Osteoblast (primary cell): ENCODE measurements around the gene VPS13D. TPM values are rescaled to one million over a fixed set of nuclear protein-coding genes. Genes with fewer than 3 reads are reported as not detected.

ENCODE experiments used
- DNase-seq: peaks from one replicate; pipeline ENCODE4 v3.0.0; 2011; ENCODE audit warnings: low spot score, mixed read lengths; ENCODE audit not compliant: insufficient read length; ENCODE audit errors: missing footprints
- H2AFZ ChIP-seq: 2 replicates; pipeline ENCODE4 v1.6.0; 2011; ENCODE audit warnings: mild to moderate bottlenecking, low read length
- H3K27ac ChIP-seq: 2 replicates; pipeline ENCODE4 v1.5.1; 2011; ENCODE audit warnings: mild to moderate bottlenecking, low read depth, low read length, moderate library complexity
- H3K27me3 ChIP-seq: 2 replicates; pipeline ENCODE4 v1.6.0; 2012; ENCODE audit warnings: mild to moderate bottlenecking, control low read depth, inconsistent platforms, low read length, moderate library complexity; ENCODE audit not compliant: insufficient read depth
- H3K36me3 ChIP-seq: 2 replicates; pipeline ENCODE4 v1.5.1; 2011; ENCODE audit warnings: mild to moderate bottlenecking, low read length, control low read depth, moderate library complexity; ENCODE audit not compliant: insufficient read depth
- H3K4me1 ChIP-seq: 2 replicates; pipeline ENCODE4 v1.5.1; 2011; ENCODE audit warnings: mild to moderate bottlenecking, low read length, control low read depth, moderate library complexity; ENCODE audit not compliant: insufficient read depth
- H3K4me2 ChIP-seq: 2 replicates; pipeline ENCODE4 v1.6.0; 2011; ENCODE audit warnings: mild to moderate bottlenecking, low read length; ENCODE audit not compliant: insufficient read depth
- H3K4me3 ChIP-seq: fragments of 200-600 bp; sonication (generic); 3 replicates; pipeline ENCODE4 v1.5.1; 2012; ENCODE audit warnings: mild to moderate bottlenecking, low read length, inconsistent platforms; ENCODE audit not compliant: insufficient read depth
- H3K79me2 ChIP-seq: 2 replicates; pipeline ENCODE4 v1.6.0; 2012; ENCODE audit warnings: mild to moderate bottlenecking, low read length, control low read depth, inconsistent platforms; ENCODE audit not compliant: insufficient read depth
- H3K9me3 ChIP-seq: 2 replicates; pipeline ENCODE4 v1.5.1; 2011; ENCODE audit warnings: low read depth, low read length, control low read depth
- H4K20me1 ChIP-seq: 2 replicates; pipeline ENCODE4 v1.6.0; 2012; ENCODE audit warnings: mild to moderate bottlenecking, low read length, control low read depth; ENCODE audit not compliant: insufficient read depth
- CTCF ChIP-seq: IDR thresholded peaks from 2 replicates; pipeline ENCODE4 v1.5.1; 2011; ENCODE audit warnings: mild to moderate bottlenecking, low read depth, low read length, moderate library complexity; ENCODE audit errors: extremely low read depth
- total RNA-seq: library from RNA; depleted of rRNA; stranded (reverse); fragments of >200 nt; gene quantifications from 2 replicates; pipeline ENCODE4 v1.2.3, GENCODE V29; 2012

VPS13D gene
- total RNA-seq, 1 donor = 48.5 TPM

GRCh38 chr1:12430525-12430924 lies 200.7 kb downstream of the VPS13D start:
- Histone ChIP-seq H3K9me3 (no peaks in the 10 kb centered on the region), H3K27me3 (no peaks in the 10 kb centered on the region), H3K79me2 (no peaks in the 10 kb centered on the region), H3K4me3 (no peak overlapping the region), H3K4me2 (no peak overlapping the region), H3K4me1 (peaks cover 35% of the 10 kb centered on the region), H3K36me3 (no peaks in the 10 kb centered on the region), H2AFZ (no peak overlapping the region), H3K27ac (no peak overlapping the region), H4K20me1 (no peaks in the 10 kb centered on the region)
- DNase-seq = no peak
- TF ChIP-seq CTCF = no peak

GRCh38 chr1:12432897-12433296 lies 203.1 kb downstream of the VPS13D start:
- no peak for TF ChIP-seq CTCF
- H3K4me3 ChIP-seq = no peak overlapping the region
- H3K27me3 ChIP-seq = no peaks in the 10 kb centered on the region
- no peak overlapping the region for H2AFZ ChIP-seq
- H3K79me2 ChIP-seq = no peaks in the 10 kb centered on the region
- H3K4me1 ChIP-seq = peaks cover 47% of the 10 kb centered on the region
- peaks cover under 1% of the 10 kb centered on the region for H3K36me3 ChIP-seq
- peak overlapping the region; percentile 65 for H3K27ac ChIP-seq
- H3K4me2 ChIP-seq = peak overlapping the region; percentile 2
- no peak for DNase-seq
- no peaks in the 10 kb centered on the region for H4K20me1 ChIP-seq
- no peaks in the 10 kb centered on the region for H3K9me3 ChIP-seq

GRCh38 chr1:12433323-12434053 lies 203.7 kb downstream of the VPS13D start:
- DNase-seq = no peak
- no peaks in the 10 kb centered on the region for H3K9me3 ChIP-seq

GRCh38 chr1:12434174-12434573 lies 204.3 kb downstream of the VPS13D start:
- peak overlapping the region; percentile 47 for H3K4me2 ChIP-seq
- H3K27me3 ChIP-seq = no peaks in the 10 kb centered on the region
- H3K36me3 ChIP-seq = peaks cover 4% of the 10 kb centered on the region
- peak overlapping the region; percentile 65 for H3K27ac ChIP-seq
- H2AFZ ChIP-seq = no peak overlapping the region
- no peak overlapping the region for H3K4me3 ChIP-seq
- peaks cover 54% of the 10 kb centered on the region for H3K4me1 ChIP-seq
- H3K9me3 ChIP-seq = no peaks in the 10 kb centered on the region
- no peak for TF ChIP-seq CTCF
- no peaks in the 10 kb centered on the region for H3K79me2 ChIP-seq
- no peaks in the 10 kb centered on the region for H4K20me1 ChIP-seq
- DNase-seq = no peak

More at GRCh38 chr1:12433323-12434053, 203.7 kb downstream of the VPS13D start:
- peaks cover 51% of the 10 kb centered on the region for H3K4me1 ChIP-seq
- no peaks in the 10 kb centered on the region for H4K20me1 ChIP-seq
- no peak overlapping the region for H2AFZ ChIP-seq
- H3K4me2 ChIP-seq = peak overlapping the region; percentile 47
- H3K36me3 ChIP-seq = peaks cover 4% of the 10 kb centered on the region
- H3K4me3 ChIP-seq = no peak overlapping the region
- H3K79me2 ChIP-seq = no peaks in the 10 kb centered on the region
- H3K27ac ChIP-seq = peak overlapping the region; percentile 65
- H3K27me3 ChIP-seq = no peaks in the 10 kb centered on the region
- no peak for TF ChIP-seq CTCF
